Measurements from ENCODE around the gene AXDND1. TPM values are rescaled to one million over a fixed set of nuclear protein-coding genes. Genes with fewer than 3 reads are reported as not detected.

AXDND1 gene
- total and polyA plus RNA-seq, 2 of the 8 experiments (the other 6 are each of a cell fraction or from before 2014, with no cell fraction given), result 0.61 TPM; not detected in 1

DNA sequence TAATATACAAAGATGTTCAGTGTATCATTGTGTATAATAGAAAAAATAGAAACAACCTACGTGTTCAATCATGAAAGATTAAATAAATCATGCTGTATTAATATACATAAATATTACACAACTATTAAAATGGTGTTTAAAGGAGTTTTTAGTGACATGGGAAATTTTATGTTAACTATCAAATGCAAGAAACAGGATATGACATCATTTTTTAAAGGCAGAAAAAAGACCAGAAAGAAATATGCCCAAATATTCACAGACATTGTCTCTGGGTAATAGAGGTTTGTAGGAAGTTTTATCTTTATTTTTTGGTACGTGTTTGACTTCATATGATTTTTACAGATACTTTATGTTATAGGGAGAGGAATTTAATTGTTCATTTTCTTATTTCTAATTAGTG lies 176.0 kb downstream of the AXDND1 start (continued):
- TF ChIP-seq, protein P1, sequence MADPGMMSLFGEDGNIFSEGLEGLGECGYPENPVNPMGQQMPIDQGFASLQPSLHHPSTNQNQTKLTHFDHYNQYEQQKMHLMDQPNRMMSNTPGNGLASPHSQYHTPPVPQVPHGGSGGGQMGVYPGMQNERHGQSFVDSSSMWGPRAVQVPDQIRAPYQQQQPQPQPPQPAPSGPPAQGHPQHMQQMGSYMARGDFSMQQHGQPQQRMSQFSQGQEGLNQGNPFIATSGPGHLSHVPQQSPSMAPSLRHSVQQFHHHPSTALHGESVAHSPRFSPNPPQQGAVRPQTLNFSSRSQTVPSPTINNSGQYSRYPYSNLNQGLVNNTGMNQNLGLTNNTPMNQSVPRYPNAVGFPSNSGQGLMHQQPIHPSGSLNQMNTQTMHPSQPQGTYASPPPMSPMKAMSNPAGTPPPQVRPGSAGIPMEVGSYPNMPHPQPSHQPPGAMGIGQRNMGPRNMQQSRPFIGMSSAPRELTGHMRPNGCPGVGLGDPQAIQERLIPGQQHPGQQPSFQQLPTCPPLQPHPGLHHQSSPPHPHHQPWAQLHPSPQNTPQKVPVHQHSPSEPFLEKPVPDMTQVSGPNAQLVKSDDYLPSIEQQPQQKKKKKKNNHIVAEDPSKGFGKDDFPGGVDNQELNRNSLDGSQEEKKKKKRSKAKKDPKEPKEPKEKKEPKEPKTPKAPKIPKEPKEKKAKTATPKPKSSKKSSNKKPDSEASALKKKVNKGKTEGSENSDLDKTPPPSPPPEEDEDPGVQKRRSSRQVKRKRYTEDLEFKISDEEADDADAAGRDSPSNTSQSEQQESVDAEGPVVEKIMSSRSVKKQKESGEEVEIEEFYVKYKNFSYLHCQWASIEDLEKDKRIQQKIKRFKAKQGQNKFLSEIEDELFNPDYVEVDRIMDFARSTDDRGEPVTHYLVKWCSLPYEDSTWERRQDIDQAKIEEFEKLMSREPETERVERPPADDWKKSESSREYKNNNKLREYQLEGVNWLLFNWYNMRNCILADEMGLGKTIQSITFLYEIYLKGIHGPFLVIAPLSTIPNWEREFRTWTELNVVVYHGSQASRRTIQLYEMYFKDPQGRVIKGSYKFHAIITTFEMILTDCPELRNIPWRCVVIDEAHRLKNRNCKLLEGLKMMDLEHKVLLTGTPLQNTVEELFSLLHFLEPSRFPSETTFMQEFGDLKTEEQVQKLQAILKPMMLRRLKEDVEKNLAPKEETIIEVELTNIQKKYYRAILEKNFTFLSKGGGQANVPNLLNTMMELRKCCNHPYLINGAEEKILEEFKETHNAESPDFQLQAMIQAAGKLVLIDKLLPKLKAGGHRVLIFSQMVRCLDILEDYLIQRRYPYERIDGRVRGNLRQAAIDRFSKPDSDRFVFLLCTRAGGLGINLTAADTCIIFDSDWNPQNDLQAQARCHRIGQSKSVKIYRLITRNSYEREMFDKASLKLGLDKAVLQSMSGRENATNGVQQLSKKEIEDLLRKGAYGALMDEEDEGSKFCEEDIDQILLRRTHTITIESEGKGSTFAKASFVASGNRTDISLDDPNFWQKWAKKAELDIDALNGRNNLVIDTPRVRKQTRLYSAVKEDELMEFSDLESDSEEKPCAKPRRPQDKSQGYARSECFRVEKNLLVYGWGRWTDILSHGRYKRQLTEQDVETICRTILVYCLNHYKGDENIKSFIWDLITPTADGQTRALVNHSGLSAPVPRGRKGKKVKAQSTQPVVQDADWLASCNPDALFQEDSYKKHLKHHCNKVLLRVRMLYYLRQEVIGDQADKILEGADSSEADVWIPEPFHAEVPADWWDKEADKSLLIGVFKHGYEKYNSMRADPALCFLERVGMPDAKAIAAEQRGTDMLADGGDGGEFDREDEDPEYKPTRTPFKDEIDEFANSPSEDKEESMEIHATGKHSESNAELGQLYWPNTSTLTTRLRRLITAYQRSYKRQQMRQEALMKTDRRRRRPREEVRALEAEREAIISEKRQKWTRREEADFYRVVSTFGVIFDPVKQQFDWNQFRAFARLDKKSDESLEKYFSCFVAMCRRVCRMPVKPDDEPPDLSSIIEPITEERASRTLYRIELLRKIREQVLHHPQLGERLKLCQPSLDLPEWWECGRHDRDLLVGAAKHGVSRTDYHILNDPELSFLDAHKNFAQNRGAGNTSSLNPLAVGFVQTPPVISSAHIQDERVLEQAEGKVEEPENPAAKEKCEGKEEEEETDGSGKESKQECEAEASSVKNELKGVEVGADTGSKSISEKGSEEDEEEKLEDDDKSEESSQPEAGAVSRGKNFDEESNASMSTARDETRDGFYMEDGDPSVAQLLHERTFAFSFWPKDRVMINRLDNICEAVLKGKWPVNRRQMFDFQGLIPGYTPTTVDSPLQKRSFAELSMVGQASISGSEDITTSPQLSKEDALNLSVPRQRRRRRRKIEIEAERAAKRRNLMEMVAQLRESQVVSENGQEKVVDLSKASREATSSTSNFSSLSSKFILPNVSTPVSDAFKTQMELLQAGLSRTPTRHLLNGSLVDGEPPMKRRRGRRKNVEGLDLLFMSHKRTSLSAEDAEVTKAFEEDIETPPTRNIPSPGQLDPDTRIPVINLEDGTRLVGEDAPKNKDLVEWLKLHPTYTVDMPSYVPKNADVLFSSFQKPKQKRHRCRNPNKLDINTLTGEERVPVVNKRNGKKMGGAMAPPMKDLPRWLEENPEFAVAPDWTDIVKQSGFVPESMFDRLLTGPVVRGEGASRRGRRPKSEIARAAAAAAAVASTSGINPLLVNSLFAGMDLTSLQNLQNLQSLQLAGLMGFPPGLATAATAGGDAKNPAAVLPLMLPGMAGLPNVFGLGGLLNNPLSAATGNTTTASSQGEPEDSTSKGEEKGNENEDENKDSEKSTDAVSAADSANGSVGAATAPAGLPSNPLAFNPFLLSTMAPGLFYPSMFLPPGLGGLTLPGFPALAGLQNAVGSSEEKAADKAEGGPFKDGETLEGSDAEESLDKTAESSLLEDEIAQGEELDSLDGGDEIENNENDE (IDR thresholded peaks at IDR 0.05; ENCODE audit: insufficient replicate concordance, low read length), result no peak
- TF ChIP-seq, protein P2, sequence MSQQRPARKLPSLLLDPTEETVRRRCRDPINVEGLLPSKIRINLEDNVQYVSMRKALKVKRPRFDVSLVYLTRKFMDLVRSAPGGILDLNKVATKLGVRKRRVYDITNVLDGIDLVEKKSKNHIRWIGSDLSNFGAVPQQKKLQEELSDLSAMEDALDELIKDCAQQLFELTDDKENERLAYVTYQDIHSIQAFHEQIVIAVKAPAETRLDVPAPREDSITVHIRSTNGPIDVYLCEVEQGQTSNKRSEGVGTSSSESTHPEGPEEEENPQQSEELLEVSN (IDR thresholded peaks at IDR 0.05), result no peak
- TF ChIP-seq SP4 (IDR thresholded peaks at IDR 0.05; ENCODE audit: low read length), result no peak
- TF ChIP-seq YY1 (IDR thresholded peaks at IDR 0.05; ENCODE audit: low read depth, low read length), result no peak
- no peak for TF ChIP-seq HDAC6 (IDR thresholded peaks at IDR 0.05; ENCODE audit: low read depth, low read length)
- no peak for TF ChIP-seq CREB1 (IDR thresholded peaks at IDR 0.05)
- no peak for TF ChIP-seq HDAC2 (IDR thresholded peaks at IDR 0.05; ENCODE audit: borderline replicate concordance in 1 of 2, low read depth in 2 of 2, low read length in 2 of 2)
- TF ChIP-seq ZNF274 (IDR thresholded peaks at IDR 0.05; ENCODE audit: borderline replicate concordance, extremely low read depth, low read length), result no peak
- TF ChIP-seq TEAD4 (IDR thresholded peaks at IDR 0.05; ENCODE audit: low read depth, low read length), result no peak
- no peak for TF ChIP-seq KDM5A (IDR thresholded peaks at IDR 0.05; ENCODE audit: low read length)
- no peak for TF ChIP-seq CBX8 (IDR thresholded peaks at IDR 0.05; ENCODE audit: borderline replicate concordance, low read depth, low read length)
